ENCODE measurements around the gene TMTC1.

TMTC1 gene

GRCh38 chr12:29754235-29755189, 29.2 kb downstream of the TMTC1 start:
- in situ Hi-C loops (cut with MboI; ENCODE audit: low sequenced_read_pairs, unreplicated experiment), result no loop called here
- DNase-seq (ENCODE audit: low spot score), result no peak
- TF ChIP-seq, protein P1, sequence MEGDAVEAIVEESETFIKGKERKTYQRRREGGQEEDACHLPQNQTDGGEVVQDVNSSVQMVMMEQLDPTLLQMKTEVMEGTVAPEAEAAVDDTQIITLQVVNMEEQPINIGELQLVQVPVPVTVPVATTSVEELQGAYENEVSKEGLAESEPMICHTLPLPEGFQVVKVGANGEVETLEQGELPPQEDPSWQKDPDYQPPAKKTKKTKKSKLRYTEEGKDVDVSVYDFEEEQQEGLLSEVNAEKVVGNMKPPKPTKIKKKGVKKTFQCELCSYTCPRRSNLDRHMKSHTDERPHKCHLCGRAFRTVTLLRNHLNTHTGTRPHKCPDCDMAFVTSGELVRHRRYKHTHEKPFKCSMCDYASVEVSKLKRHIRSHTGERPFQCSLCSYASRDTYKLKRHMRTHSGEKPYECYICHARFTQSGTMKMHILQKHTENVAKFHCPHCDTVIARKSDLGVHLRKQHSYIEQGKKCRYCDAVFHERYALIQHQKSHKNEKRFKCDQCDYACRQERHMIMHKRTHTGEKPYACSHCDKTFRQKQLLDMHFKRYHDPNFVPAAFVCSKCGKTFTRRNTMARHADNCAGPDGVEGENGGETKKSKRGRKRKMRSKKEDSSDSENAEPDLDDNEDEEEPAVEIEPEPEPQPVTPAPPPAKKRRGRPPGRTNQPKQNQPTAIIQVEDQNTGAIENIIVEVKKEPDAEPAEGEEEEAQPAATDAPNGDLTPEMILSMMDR (IDR thresholded peaks at IDR 0.05; ENCODE audit: borderline replicate concordance, control extremely low read depth, extremely low read depth, insufficient read depth, missing control alignments), result no peak

GRCh38 chr12:29752121-29752520, 31.6 kb downstream of the TMTC1 start:
- TF ChIP-seq, protein P1 (IDR thresholded peaks at IDR 0.05; ENCODE audit: borderline replicate concordance, control extremely low read depth, extremely low read depth, insufficient read depth, missing control alignments), result no peak
- in situ Hi-C loops (cut with MboI; ENCODE audit: low sequenced_read_pairs, unreplicated experiment), result no loop called here
- DNase-seq (ENCODE audit: low spot score), result no peak

GRCh38 chr12:29751676-29752075, 32.1 kb downstream of the TMTC1 start:
- DNase-seq (ENCODE audit: low spot score), result no peak
- TF ChIP-seq, protein P1 (IDR thresholded peaks at IDR 0.05; ENCODE audit: borderline replicate concordance, control extremely low read depth, extremely low read depth, insufficient read depth, missing control alignments), result no peak
- in situ Hi-C loops (cut with MboI; ENCODE audit: low sequenced_read_pairs, unreplicated experiment), result no loop called here

DNA sequence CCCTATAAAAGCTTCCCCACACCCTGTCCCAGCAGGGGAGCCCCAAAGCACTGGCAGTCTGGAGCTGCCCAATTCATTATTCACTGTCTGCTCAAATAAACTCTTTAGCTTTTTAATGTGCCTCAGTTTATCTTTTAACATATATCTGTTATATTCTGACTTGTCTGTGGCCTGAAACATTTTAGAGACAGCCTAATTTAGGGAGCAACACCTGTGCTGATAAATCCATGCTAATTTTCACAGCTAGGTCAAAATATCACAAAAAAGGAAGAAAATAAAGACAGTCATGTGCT, 32.9 kb downstream of the TMTC1 start:
- TF ChIP-seq, protein P1 (IDR thresholded peaks at IDR 0.05; ENCODE audit: borderline replicate concordance, control extremely low read depth, extremely low read depth, insufficient read depth, missing control alignments), result no peak
- in situ Hi-C loops (cut with MboI; ENCODE audit: low sequenced_read_pairs, unreplicated experiment), result no loop called here
- DNase-seq (ENCODE audit: low spot score), result no peak

DNA sequence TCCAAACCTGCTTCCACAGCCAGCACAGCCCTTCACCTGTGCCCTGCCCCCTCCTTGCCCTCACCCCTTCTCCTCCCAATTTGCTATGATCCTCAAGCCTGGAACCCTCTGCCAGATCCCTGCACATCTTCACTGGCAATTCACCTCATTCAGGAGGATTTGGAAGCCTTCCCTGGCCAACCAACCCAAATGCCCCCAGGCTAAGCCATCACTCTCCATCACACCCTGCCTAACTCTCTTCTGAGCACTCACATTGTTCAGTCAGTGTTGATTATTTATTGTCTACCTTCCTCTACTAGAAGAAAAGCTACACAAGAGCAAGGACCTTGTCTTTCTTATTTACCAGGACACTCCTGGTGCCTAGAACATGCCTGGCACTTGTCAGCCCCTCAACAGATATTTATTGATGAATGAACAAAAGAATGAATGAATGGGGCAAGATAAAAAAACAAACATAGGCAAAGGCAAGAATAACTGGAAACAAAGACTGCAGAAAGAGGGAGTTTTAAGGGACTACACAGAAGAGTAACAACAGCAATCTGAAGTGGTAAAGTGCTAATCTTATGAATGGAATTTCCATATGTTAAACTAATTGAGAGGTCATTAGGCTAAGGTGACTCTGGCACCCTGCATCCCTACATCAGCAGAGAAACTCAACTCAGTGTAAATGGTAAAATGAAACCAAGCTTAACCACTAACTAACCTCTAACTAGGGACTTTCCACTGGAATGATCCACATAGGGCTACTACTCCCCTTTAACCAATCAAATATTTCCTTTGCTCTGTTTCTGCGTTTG, 33.4 kb downstream of the TMTC1 start:
- in situ Hi-C loops (cut with MboI; ENCODE audit: low sequenced_read_pairs, unreplicated experiment), result no loop called here
- DNase-seq (ENCODE audit: low spot score), result peak; percentile 9
- TF ChIP-seq, protein P1 (IDR thresholded peaks at IDR 0.05; ENCODE audit: borderline replicate concordance, control extremely low read depth, extremely low read depth, insufficient read depth, missing control alignments), result no peak

DNA sequence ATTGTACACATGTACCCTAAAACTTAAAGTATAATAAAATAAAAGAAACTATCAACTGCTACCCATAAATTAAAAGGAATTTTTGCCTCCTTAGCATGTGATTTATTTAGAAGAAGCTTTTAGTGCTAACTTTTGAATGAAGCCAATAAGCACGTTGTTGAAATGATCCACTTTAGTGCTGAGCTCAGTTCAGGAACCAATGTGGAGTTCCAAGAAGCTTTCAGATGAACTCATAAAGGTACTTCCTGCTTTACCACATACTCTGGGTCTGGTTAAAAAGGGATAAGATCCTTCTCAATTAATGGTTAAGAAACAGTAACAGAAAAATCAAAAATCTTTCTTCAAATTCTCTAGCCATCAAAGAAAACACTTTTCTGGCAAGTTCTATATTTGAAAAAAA, 39.4 kb downstream of the TMTC1 start:
- in situ Hi-C loops (cut with MboI; ENCODE audit: low sequenced_read_pairs, unreplicated experiment), result no loop called here
- no peak for DNase-seq (ENCODE audit: low spot score)

More for the DNA sequence above, 39.4 kb downstream of the TMTC1 start:
- TF ChIP-seq, protein P1 (IDR thresholded peaks at IDR 0.05; ENCODE audit: borderline replicate concordance, control extremely low read depth, extremely low read depth, insufficient read depth, missing control alignments), result no peak
